Measurements from ENCODE around the gene SOWAHA. TPM values are rescaled to one million over a fixed set of nuclear protein-coding genes. Genes with fewer than 3 reads are reported as not detected.

SOWAHA gene
- total and polyA plus RNA-seq, 2 of the 8 experiments (the other 6 are each of a cell fraction or from before 2014, with no cell fraction given): 0.09 to 0.11 TPM

- Histone ChIP-seq H3K9ac (replicated peaks in 1 of 4; ENCODE audit: extremely low read depth in 1 of 4, low read depth in 3 of 4, low read length in 3 of 4) (no peak overlapping the region), H3K79me2 (ENCODE audit: control insufficient read depth in 1 of 2, insufficient read depth in 2 of 2, low read length in 2 of 2) (peaks cover 0 to 7% of the 10 kb centered on the region in 2 experiments; a peak in 1 of 4 replicates), H4K5ac (ENCODE audit: insufficient read length, low read depth, low read length) (no peak overlapping the region), H3K27ac (ENCODE audit: low read depth, low read length) (no peak overlapping the region), H2BK20ac (ENCODE audit: low read length) (no peak overlapping the region), H3K56ac (replicated peaks; ENCODE audit: insufficient read length, low read depth, low read length) (no peak overlapping the region), H2AFZ (ENCODE audit: low read length) (no peak overlapping the region), H2BK5ac (ENCODE audit: low read depth, low read length) (no peak overlapping the region), H3K27me3 (replicated peaks in 1 of 4; ENCODE audit: control insufficient read depth in 3 of 4, extremely low read depth in 1 of 4, insufficient read depth in 3 of 4, low read length in 3 of 4) (peaks cover 0 to 22% (median 16%) of the 10 kb centered on the region in 4 experiments; a peak in 5 of 7 replicates), H2BK12ac (ENCODE audit: low read depth, low read length) (no peak overlapping the region; the same call in 1 of the 2 replicates), H3K23ac (ENCODE audit: insufficient read length) (no peak overlapping the region), H3K18ac (ENCODE audit: extremely low read depth, low read length) (no peak overlapping the region), H4K91ac (replicated peaks; ENCODE audit: insufficient read length, low read length) (no peak overlapping the region), H4K8ac (ENCODE audit: extremely low read depth, insufficient read depth, low read length) (no peak overlapping the region), H2AK5ac (ENCODE audit: low read depth, low read length) (peak overlapping the region; percentile 46; the same call in 1 of the 2 replicates), H3K79me1 (ENCODE audit: low read depth, low read length) (peaks cover 6% of the 10 kb centered on the region), H3K36me3 (ENCODE audit: control insufficient read depth in 2 of 4, insufficient read depth in 4 of 4, low read length in 3 of 4) (no peaks in the 10 kb centered on the region), H3K23me2 (ENCODE audit: low read depth, low read length) (peaks cover 1% of the 10 kb centered on the region; the same call in 1 of the 2 replicates), H3K4me2 (ENCODE audit: insufficient read depth in 1 of 2, low read depth in 2 of 2, low read length in 2 of 2) (peak overlapping the region in 1 of 2 experiments; percentile 22; a peak in 1 of 4 replicates), H3K4me1 (replicated peaks in 1 of 4; ENCODE audit: control insufficient read depth in 3 of 4, insufficient read depth in 4 of 4, low read length in 3 of 4) (peaks cover 0 to 22% (median 5%) of the 10 kb centered on the region in 4 experiments; a peak in 5 of 7 replicates), H3K9me3 (ENCODE audit: insufficient read depth in 2 of 2, low read depth in 1 of 2, low read length in 1 of 2) (no peaks in the 10 kb centered on the region), H3K4ac (replicated peaks; ENCODE audit: insufficient read length, low read depth, low read length) (no peak overlapping the region), H2BK120ac (replicated peaks; ENCODE audit: low read depth, low read length) (no peak overlapping the region), H2BK15ac (ENCODE audit: low read length) (no peak overlapping the region), H3K14ac (ENCODE audit: insufficient read length) (no peak overlapping the region), H3K4me3 (ENCODE audit: extremely low read depth in 1 of 4, insufficient read depth in 2 of 4, low read depth in 3 of 4, low read length in 4 of 4) (no peak overlapping the region), H4K20me1 (replicated peaks in 1 of 2; ENCODE audit: control insufficient read depth in 1 of 2, insufficient read depth in 2 of 2, low read length in 2 of 2) (peaks cover 3 to 13% of the 10 kb centered on the region in 2 experiments)
- TF ChIP-seq BRCA1 (IDR thresholded peaks at IDR 0.05; ENCODE audit: low read depth, low read length) (no peak), SP1 (IDR thresholded peaks at IDR 0.05; ENCODE audit: low read depth, low read length) (no peak), TEAD4 (IDR thresholded peaks at IDR 0.05; ENCODE audit: low read depth, low read length) (peak; percentile 82), KDM1A (IDR thresholded peaks at IDR 0.05; ENCODE audit: borderline replicate concordance, low read length) (no peak)
- ChIA-PET POLR2A (ENCODE audit: partially characterized antibody) (interaction anchor here (1.1 to 1.2 kb wide), 2 partner anchors 11 to 53 kb away, joined by 3 to 4 read pairs; no protein-coding TSS in a partner anchor), CTCF (ENCODE audit: partially characterized antibody) (interaction anchor here (1.0 to 6.6 kb wide), 6 partner anchors 16 to 50 kb away, joined by 3 to 58 read pairs (median 5); partner anchors contain the start of gene CCNI2)
- 86% methylated on average over 8 of the region's 8 CpGs; no CpG with 5 or more reads in 1 of the 2 experiments for WGBS, 2 experiments (ENCODE audit: extremely low coverage in 1 of 2, insufficient coverage in 1 of 2, insufficient read length in 1 of 2, insufficient replicate concordance in 2 of 2, low coverage in 1 of 2, low lambda C conversion rate in 2 of 2, missing lambda C conversion rate in 1 of 2)
- no peak for FAIRE-seq
- no peak for DNase-seq (ENCODE audit: low read depth in 1 of 2, low spot score in 2 of 2)
Measured at GRCh38 chr5:132771503-132771998, 41.6 kb upstream of the SOWAHA start.
